ENCODE results near the gene WWC2.

The WWC2 gene

GRCh38 chr4:183080372-183081115 is 18.5 kb upstream of the WWC2 start:
- no peaks in the 10 kb centered on the region for H3K4me1 ChIP-seq (ENCODE audit: control insufficient read depth, insufficient read depth, low read length)
- ChIA-PET CTCF (interaction anchor here (0.5 to 1.9 kb wide), 5 partner anchors 142 to 181 kb away, joined by 3 to 7 read pairs (median 4); no protein-coding TSS in a partner anchor), POLR2A (interaction anchor here (1.0 kb wide), 1 partner anchor 18 kb away, joined by 4 read pairs; the partner anchor contains the start of gene WWC2)
- H3K4me3 ChIP-seq (ENCODE audit: low read depth, low read length): no peak overlapping the region
- H3K36me3 ChIP-seq (ENCODE audit: control insufficient read depth in 2 of 2, insufficient read depth in 1 of 2, low read length in 2 of 2): no peaks in the 10 kb centered on the region
- TF ChIP-seq EGR2 (tag by site-specific recombination; IDR thresholded peaks at IDR 0.05; ENCODE audit: low read depth) (no peak), ZNF473 (tag by site-specific recombination; IDR thresholded peaks at IDR 0.05) (no peak), ZSCAN16 (tag by site-specific recombination; IDR thresholded peaks at IDR 0.05) (no peak), ZFP41 (tag by site-specific recombination; IDR thresholded peaks at IDR 0.05; ENCODE audit: borderline replicate concordance) (no peak), ZNF2 (tag by site-specific recombination; IDR thresholded peaks at IDR 0.05) (no peak), ZNF548 (tag by site-specific recombination; IDR thresholded peaks at IDR 0.05) (no peak), ZNF704 (tag by site-specific recombination; IDR thresholded peaks at IDR 0.05) (no peak)
- no peaks in the 10 kb centered on the region for H3K9me3 ChIP-seq (ENCODE audit: control insufficient read depth, insufficient read depth, low read depth, low read length)
- no peak overlapping the region for H3K27ac ChIP-seq (ENCODE audit: extremely low read depth, low read depth, low read length)

- no peaks in the 10 kb centered on the region for H3K9me3 ChIP-seq (ENCODE audit: control insufficient read depth, insufficient read depth, low read depth, low read length)
- TF ChIP-seq ZNF169 (tag by site-specific recombination; IDR thresholded peaks at IDR 0.05) (no peak), MZF1 (tag by site-specific recombination; IDR thresholded peaks at IDR 0.05; ENCODE audit: borderline replicate concordance) (no peak), KLF1 (tag by site-specific recombination; IDR thresholded peaks at IDR 0.05) (no peak), MYNN (tag by site-specific recombination; IDR thresholded peaks at IDR 0.05; ENCODE audit: borderline replicate concordance) (no peak)
- TF ChIP-seq, protein P1, sequence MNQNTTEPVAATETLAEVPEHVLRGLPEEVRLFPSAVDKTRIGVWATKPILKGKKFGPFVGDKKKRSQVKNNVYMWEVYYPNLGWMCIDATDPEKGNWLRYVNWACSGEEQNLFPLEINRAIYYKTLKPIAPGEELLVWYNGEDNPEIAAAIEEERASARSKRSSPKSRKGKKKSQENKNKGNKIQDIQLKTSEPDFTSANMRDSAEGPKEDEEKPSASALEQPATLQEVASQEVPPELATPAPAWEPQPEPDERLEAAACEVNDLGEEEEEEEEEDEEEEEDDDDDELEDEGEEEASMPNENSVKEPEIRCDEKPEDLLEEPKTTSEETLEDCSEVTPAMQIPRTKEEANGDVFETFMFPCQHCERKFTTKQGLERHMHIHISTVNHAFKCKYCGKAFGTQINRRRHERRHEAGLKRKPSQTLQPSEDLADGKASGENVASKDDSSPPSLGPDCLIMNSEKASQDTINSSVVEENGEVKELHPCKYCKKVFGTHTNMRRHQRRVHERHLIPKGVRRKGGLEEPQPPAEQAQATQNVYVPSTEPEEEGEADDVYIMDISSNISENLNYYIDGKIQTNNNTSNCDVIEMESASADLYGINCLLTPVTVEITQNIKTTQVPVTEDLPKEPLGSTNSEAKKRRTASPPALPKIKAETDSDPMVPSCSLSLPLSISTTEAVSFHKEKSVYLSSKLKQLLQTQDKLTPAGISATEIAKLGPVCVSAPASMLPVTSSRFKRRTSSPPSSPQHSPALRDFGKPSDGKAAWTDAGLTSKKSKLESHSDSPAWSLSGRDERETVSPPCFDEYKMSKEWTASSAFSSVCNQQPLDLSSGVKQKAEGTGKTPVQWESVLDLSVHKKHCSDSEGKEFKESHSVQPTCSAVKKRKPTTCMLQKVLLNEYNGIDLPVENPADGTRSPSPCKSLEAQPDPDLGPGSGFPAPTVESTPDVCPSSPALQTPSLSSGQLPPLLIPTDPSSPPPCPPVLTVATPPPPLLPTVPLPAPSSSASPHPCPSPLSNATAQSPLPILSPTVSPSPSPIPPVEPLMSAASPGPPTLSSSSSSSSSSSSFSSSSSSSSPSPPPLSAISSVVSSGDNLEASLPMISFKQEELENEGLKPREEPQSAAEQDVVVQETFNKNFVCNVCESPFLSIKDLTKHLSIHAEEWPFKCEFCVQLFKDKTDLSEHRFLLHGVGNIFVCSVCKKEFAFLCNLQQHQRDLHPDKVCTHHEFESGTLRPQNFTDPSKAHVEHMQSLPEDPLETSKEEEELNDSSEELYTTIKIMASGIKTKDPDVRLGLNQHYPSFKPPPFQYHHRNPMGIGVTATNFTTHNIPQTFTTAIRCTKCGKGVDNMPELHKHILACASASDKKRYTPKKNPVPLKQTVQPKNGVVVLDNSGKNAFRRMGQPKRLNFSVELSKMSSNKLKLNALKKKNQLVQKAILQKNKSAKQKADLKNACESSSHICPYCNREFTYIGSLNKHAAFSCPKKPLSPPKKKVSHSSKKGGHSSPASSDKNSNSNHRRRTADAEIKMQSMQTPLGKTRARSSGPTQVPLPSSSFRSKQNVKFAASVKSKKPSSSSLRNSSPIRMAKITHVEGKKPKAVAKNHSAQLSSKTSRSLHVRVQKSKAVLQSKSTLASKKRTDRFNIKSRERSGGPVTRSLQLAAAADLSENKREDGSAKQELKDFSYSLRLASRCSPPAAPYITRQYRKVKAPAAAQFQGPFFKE (tag by site-specific recombination; IDR thresholded peaks at IDR 0.05; ENCODE audit: borderline replicate concordance): no peak
- no peak overlapping the region for H3K27ac ChIP-seq (ENCODE audit: extremely low read depth, low read depth, low read length)
- no peaks in the 10 kb centered on the region for H3K36me3 ChIP-seq (ENCODE audit: control insufficient read depth in 2 of 2, insufficient read depth in 1 of 2, low read length in 2 of 2)
- no peak overlapping the region for H3K4me3 ChIP-seq (ENCODE audit: low read depth, low read length)
- ChIA-PET POLR2A (no interaction called here), CTCF (interaction anchor here (1.1 kb wide), 1 partner anchor 175 kb away, joined by 4 read pairs; no protein-coding TSS in a partner anchor)
- H3K4me1 ChIP-seq (ENCODE audit: control insufficient read depth, insufficient read depth, low read length): no peaks in the 10 kb centered on the region
Measured at GRCh38 chr4:183081116-183081469, 18.0 kb upstream of the WWC2 start.

- H3K36me3 ChIP-seq (ENCODE audit: control insufficient read depth in 2 of 2, insufficient read depth in 1 of 2, low read length in 2 of 2): no peaks in the 10 kb centered on the region
- no peak overlapping the region for H3K27ac ChIP-seq (ENCODE audit: extremely low read depth, low read depth, low read length)
- H3K4me1 ChIP-seq (ENCODE audit: control insufficient read depth, insufficient read depth, low read length): no peaks in the 10 kb centered on the region
- no peaks in the 10 kb centered on the region for H3K9me3 ChIP-seq (ENCODE audit: control insufficient read depth, insufficient read depth, low read depth, low read length)
- no peak overlapping the region for H3K4me3 ChIP-seq (ENCODE audit: low read depth, low read length)
- TF ChIP-seq ZNF701 (tag by site-specific recombination; IDR thresholded peaks at IDR 0.05): no peak
- TF ChIP-seq REPIN1 (tag by site-specific recombination; IDR thresholded peaks at IDR 0.05; ENCODE audit: low read depth): no peak
- CTCF ChIA-PET: interaction anchor here (1.3 kb wide), 1 partner anchor 9 kb away, joined by 3 read pairs; no protein-coding TSS in a partner anchor
- POLR2A ChIA-PET: no interaction called here
Measured at GRCh38 chr4:183082053-183082452, 17.0 kb upstream of the WWC2 start.
